Endothelial cell of umbilical vein (primary cell): Measurements from ENCODE around the gene TMPRSS3. TPM values are rescaled to one million over a fixed set of nuclear protein-coding genes. Genes with fewer than 3 reads are reported as not detected.

Experiments used
- BruUV-seq: library from RNA; stranded (reverse); fragments of 400-500 nt; replicated peaks from 2 replicates; lab custom pipeline; 2021; lab: Mats Ljungman, UMichigan
- CTCF ChIA-PET: fragments of 300-600, 350-600 bp; sonication (Branson Sonifier 250); formaldehyde crosslinking; loops from one replicate; lab custom pipeline; 2021; ENCODE audit warnings: antibody characterized with exemption, inconsistent platforms; lab: Charles Lee
- POLR2A ChIA-PET: fragments of 300-600, 350-600 bp; sonication (Branson Sonifier 250); formaldehyde crosslinking; loops from one replicate; lab custom pipeline; 2021; ENCODE audit warnings: antibody characterized with exemption, inconsistent platforms; lab: Charles Lee
- DNase-seq: peaks from one replicate; pipeline ENCODE4 v3.0.0-alpha.2; 2011; ENCODE audit warnings: low read depth, low spot score
- FAIRE-seq: peaks from 2 replicates; lab custom pipeline; 2011; peaks lifted over from hg19 to GRCh38; lab: Jason Lieb, UNC
- H2AFZ ChIP-seq: 2 replicates; pipeline ENCODE4 v1.6.0; 2012; ENCODE audit warnings: low read depth, low read length, control low read depth, inconsistent platforms
- H3K27ac ChIP-seq: 2 replicates; pipeline ENCODE4 v1.5.1; 2011; ENCODE audit warnings: low read depth, mild to moderate bottlenecking, control low read depth, low read length, moderate library complexity; ENCODE audit not compliant: insufficient read depth
- H3K27me3 ChIP-seq, 2 experiments: 2 replicates each; pipeline versions ENCODE4 v1.6.0 to v1.6.1; 2011; ENCODE audit warnings: low read length in 2 of 2, mixed read lengths in 1 of 2; ENCODE audit not compliant: control insufficient read depth in 2 of 2, insufficient read depth in 2 of 2
- H3K36me3 ChIP-seq, 2 experiments: 2 replicates in 1 of 2; 3 replicates in 1 of 2; pipeline ENCODE4 v1.5.1; 2011; ENCODE audit warnings: low read length in 2 of 2, mild to moderate bottlenecking in 1 of 2, moderate library complexity in 1 of 2; ENCODE audit not compliant: control insufficient read depth in 2 of 2, insufficient read depth in 2 of 2; ENCODE audit errors: extremely low read depth in 1 of 2
- H3K4me1 ChIP-seq: 3 replicates; pipeline ENCODE4 v1.5.1; 2011; ENCODE audit warnings: mild to moderate bottlenecking, low read length; ENCODE audit not compliant: control insufficient read depth, insufficient read depth; ENCODE audit errors: extremely low read depth
- H3K4me2 ChIP-seq: 2 replicates; pipeline ENCODE4 v1.6.1; 2011; ENCODE audit warnings: low read length, control low read depth, mixed read lengths; ENCODE audit not compliant: insufficient read depth
- H3K4me3 ChIP-seq, 3 experiments: fragments of 200-600 bp in 1 of 3; sonication (generic), shearing (Covaris generic) in 1 of 3; replicated peaks in 1 of 3; 2 replicates each; pipeline ENCODE4 v1.5.1; 2011 to 2016; ENCODE audit warnings: control low read depth in 3 of 3, low read length in 3 of 3, mild to moderate bottlenecking in 2 of 3, inconsistent platforms in 1 of 3, low read depth in 1 of 3, moderate library complexity in 1 of 3; ENCODE audit not compliant: insufficient read depth in 1 of 3
- H3K79me2 ChIP-seq: 2 replicates; pipeline ENCODE4 v1.6.0; 2012; ENCODE audit warnings: low read length, inconsistent platforms; ENCODE audit not compliant: control insufficient read depth, insufficient read depth
- H3K9ac ChIP-seq: replicated peaks from 2 replicates; pipeline ENCODE3; 2011; ENCODE audit warnings: low read length, control low read depth; ENCODE audit not compliant: insufficient read depth; ENCODE audit errors: extremely low read depth
- H3K9me1 ChIP-seq: replicated peaks from 3 replicates; pipeline ENCODE4 v1.6.0; 2011; ENCODE audit warnings: mild to moderate bottlenecking, low read length; ENCODE audit not compliant: control insufficient read depth, insufficient read depth; ENCODE audit errors: extremely low read depth
- H3K9me3 ChIP-seq: replicated peaks from 2 replicates; pipeline ENCODE4 v1.5.1; 2012; ENCODE audit warnings: low read length, inconsistent platforms; ENCODE audit not compliant: control insufficient read depth, insufficient read depth
- H4K20me1 ChIP-seq: replicated peaks from 2 replicates; pipeline ENCODE3; 2011; ENCODE audit warnings: mild to moderate bottlenecking, low read length; ENCODE audit not compliant: control insufficient read depth, insufficient read depth; ENCODE audit errors: extremely low read depth
- EZH2 ChIP-seq: IDR thresholded peaks from 2 replicates; pipeline ENCODE4 v1.6.1; 2012; ENCODE audit warnings: borderline replicate concordance, low read depth, mild to moderate bottlenecking, moderate library complexity, low read length, inconsistent platforms; ENCODE audit not compliant: severe bottlenecking
- FOS ChIP-seq: IDR thresholded peaks from 2 replicates; pipeline ENCODE4 v1.6.1; 2011; ENCODE audit warnings: mild to moderate bottlenecking, low read length, moderate library complexity, borderline replicate concordance; ENCODE audit not compliant: insufficient read depth
- GATA2 ChIP-seq: IDR thresholded peaks from 2 replicates; pipeline ENCODE4 v1.7.0; 2011; ENCODE audit warnings: low read depth, mild to moderate bottlenecking, moderate library complexity, mixed read lengths, low read length; ENCODE audit not compliant: insufficient read length, insufficient read depth
- JUN ChIP-seq: IDR thresholded peaks from 2 replicates; pipeline ENCODE4 v1.6.1; 2011; ENCODE audit warnings: borderline replicate concordance, low read depth; ENCODE audit not compliant: insufficient read length, insufficient read depth
- MAX ChIP-seq: IDR thresholded peaks from 2 replicates; pipeline ENCODE4 v1.6.1; 2011; ENCODE audit not compliant: insufficient read depth, insufficient read length
- MYC ChIP-seq: IDR thresholded peaks from one replicate; pipeline ENCODE4 v1.6.1; 2011; ENCODE audit warnings: mild to moderate bottlenecking, low read depth, low read length
- POLR2A ChIP-seq: IDR thresholded peaks from 2 replicates; pipeline ENCODE4 v1.6.1; 2012; ENCODE audit warnings: low read depth, mild to moderate bottlenecking, control low read depth, low read length
- POLR2AphosphoS5 ChIP-seq: IDR thresholded peaks from 2 replicates; pipeline ENCODE4 v1.6.1; 2012; ENCODE audit warnings: low read depth, mild to moderate bottlenecking, control low read depth, low read length, moderate library complexity; ENCODE audit not compliant: insufficient read depth
- dilution Hi-C: fragments of 300-500 bp; cut with MboI; formaldehyde crosslinking; loops from one replicate; pipeline ENCODE4 v1.15.0; 2019; ENCODE audit warnings: low sequenced_read_pairs; ENCODE audit not compliant: extremely low pct_ligation_motif_present
- intact Hi-C: fragments of 100-400 bp; cut with micrococcal nuclease; formaldehyde crosslinking; loops from one replicate; pipeline ENCODE4 v1.10.0; 2022
- polyA plus RNA-seq, 4 experiments: library from polyadenylated mRNA; depleted of rRNA in 3 of 4; stranded (reverse) in 3 of 4; unstranded in 1 of 4; fragments of >200 nt; gene quantifications; 2 replicates each; pipeline versions ENCODE4 v1.2.1 to v1.2.3, GENCODE V29; 2011 to 2012; ENCODE audit warnings: missing spikeins in 1 of 4
- total RNA-seq: library from RNA; stranded (reverse); gene quantifications from 2 replicates; pipeline ENCODE4 v1.2.3, GENCODE V29; 2021
- TF ChIP-seq, protein P1 (sequence below), 2 donors: IDR thresholded peaks; 1 replicate in 1 of 2; 2 replicates in 1 of 2; pipeline ENCODE4 v1.5.1; 2011; ENCODE audit warnings: low read length in 2 of 2, mild to moderate bottlenecking in 2 of 2, moderate library complexity in 2 of 2, control low read depth in 1 of 2, inconsistent platforms in 1 of 2, low read depth in 1 of 2; ENCODE audit not compliant: insufficient read depth in 1 of 2; ENCODE audit errors: extremely low read depth in 1 of 2

Gene TMPRSS3
- total and polyA plus RNA-seq, 2 donors (not counting 3 experiments of a cell fraction or from before 2014, with no cell fraction given): not detected

DNA sequence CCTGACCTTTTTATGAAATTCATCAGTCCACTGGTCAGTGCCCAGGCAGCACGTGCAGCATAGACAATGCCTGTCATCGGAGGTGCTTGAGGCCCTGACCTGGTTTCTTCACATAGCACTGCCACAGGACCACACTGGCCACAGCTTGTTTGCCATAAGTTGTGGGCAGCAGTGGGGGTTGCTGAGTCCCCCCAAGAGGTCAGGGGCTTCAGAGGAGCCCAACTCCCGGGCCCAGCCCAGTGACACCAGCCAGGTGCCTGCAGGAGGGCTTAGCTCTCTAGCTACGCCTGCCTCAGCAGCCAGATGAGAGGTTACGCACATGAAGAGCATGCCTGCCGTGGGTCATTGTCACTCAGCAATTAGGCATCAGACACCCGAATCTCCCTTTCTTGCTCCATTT lies 49.5 kb upstream of the TMPRSS3 start:
- H3K36me3 ChIP-seq: no peaks in the 10 kb centered on the region
- no peak overlapping the region for H3K4me3 ChIP-seq
- no peaks in the 10 kb centered on the region for H3K79me2 ChIP-seq
- H3K4me1 ChIP-seq: no peaks in the 10 kb centered on the region
- no peak overlapping the region for H3K9ac ChIP-seq
- H3K9me3 ChIP-seq: no peaks in the 10 kb centered on the region
- BruUV-seq: no TSS peak
- DNase-seq (no peak), FAIRE-seq (no peak)
- dilution Hi-C loops: no loop called here
- no peak overlapping the region for H3K4me2 ChIP-seq
- H4K20me1 ChIP-seq: no peaks in the 10 kb centered on the region
- no peak overlapping the region for H3K27ac ChIP-seq
- H3K27me3 ChIP-seq: no peaks in the 10 kb centered on the region
- ChIA-PET CTCF (no interaction called here), POLR2A (no interaction called here)
- no peaks in the 10 kb centered on the region for H3K9me1 ChIP-seq
- TF ChIP-seq JUN (no peak), GATA2 (no peak), POLR2A (no peak), FOS (no peak), MYC (no peak), EZH2 (no peak), POLR2AphosphoS5 (no peak), MAX (no peak)
- TF ChIP-seq, protein P1, sequence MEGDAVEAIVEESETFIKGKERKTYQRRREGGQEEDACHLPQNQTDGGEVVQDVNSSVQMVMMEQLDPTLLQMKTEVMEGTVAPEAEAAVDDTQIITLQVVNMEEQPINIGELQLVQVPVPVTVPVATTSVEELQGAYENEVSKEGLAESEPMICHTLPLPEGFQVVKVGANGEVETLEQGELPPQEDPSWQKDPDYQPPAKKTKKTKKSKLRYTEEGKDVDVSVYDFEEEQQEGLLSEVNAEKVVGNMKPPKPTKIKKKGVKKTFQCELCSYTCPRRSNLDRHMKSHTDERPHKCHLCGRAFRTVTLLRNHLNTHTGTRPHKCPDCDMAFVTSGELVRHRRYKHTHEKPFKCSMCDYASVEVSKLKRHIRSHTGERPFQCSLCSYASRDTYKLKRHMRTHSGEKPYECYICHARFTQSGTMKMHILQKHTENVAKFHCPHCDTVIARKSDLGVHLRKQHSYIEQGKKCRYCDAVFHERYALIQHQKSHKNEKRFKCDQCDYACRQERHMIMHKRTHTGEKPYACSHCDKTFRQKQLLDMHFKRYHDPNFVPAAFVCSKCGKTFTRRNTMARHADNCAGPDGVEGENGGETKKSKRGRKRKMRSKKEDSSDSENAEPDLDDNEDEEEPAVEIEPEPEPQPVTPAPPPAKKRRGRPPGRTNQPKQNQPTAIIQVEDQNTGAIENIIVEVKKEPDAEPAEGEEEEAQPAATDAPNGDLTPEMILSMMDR (IDR thresholded peaks at IDR 0.05; ENCODE audit: extremely low read depth in 1 of 2, insufficient read depth in 1 of 2, low read depth in 1 of 2, low read length in 2 of 2): no peak
- no peak overlapping the region for H2AFZ ChIP-seq
- intact Hi-C loops: no loop called here
